ENCODE results near the gene TLR6.

TLR6 gene

GRCh38 chr4:38868059-38868960 is 11.7 kb upstream of the TLR6 start:
- peak; percentile 78 for DNase-seq

DNA sequence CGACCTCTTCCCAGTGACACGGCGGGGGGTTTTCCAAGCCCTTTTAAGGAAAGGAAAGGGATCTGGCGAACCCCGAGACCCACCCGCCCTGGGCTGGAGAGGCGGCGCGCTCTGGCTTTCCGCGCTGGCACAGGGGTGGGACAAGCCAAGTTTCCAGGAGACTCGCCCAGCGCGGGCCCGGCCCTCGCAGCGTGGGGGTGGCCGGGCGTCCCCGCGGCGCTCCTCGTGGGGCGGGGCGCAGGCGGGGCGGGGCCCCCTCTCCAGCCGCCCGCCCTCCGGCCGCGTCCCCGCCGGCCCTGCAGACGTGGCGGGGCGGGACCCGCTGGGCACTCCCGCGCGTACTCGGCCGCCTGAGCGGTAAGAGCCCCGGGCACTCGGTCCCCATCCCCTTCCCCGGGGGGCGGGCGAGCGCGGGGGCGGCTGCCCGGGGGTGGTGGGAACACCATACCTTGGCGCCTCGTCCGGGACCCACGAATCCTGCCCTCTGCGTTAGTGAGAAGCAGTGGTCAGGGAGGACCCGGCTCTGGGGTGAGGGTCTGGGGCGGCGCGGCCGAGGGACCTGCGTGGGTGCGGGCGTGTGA is 11.0 kb upstream of the TLR6 start, which contains the start of gene FAM114A1:
FAM114A1 (plus strand) TSS at position 329 of the 581 bp plus-strand sequence. CDS start 10,273 bp downstream, outside the sequence.
- DNase-seq: peak; percentile 93

- no peak for DNase-seq
Measured at GRCh38 chr4:38866973-38867477, 10.4 kb upstream of the TLR6 start.

- no peak for DNase-seq
Measured at GRCh38 chr4:38865445-38865844, 8.8 kb upstream of the TLR6 start.

- no peak for DNase-seq
Measured at GRCh38 chr4:38861791-38862190, 5.2 kb upstream of the TLR6 start.

DNA sequence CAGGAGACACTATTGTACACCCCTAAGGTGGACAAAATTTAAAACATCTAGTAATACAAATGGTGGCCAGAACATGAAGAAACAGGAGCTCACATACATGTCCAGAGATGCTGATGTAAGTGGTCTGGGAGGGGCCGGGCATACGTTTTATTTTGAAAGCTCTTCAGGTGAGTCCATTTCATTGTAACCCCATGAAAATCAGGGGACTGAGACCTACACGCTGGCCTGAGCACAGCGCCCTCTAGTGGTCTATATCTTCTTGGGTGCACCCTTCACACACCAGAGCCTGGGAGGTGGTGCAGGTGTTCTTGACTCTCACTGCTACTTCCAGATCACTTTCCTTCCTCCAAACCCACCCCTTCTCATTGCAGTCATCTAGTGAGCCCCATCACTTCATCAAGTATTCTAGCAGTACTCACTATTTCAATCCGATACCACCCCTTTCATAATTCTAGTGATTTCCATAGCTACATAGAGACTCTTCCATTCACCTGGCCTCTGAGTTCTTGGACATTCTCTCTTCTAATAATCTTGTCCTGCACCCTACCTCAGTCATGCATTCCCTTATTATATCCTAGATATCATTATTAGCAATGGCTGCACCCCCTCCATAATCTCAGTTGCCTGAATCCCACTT is 4.3 kb upstream of the TLR6 start:
- DNase-seq: no peak

GRCh38 chr4:38859501-38859900 is 2.9 kb upstream of the TLR6 start:
- no peak for DNase-seq

DNA sequence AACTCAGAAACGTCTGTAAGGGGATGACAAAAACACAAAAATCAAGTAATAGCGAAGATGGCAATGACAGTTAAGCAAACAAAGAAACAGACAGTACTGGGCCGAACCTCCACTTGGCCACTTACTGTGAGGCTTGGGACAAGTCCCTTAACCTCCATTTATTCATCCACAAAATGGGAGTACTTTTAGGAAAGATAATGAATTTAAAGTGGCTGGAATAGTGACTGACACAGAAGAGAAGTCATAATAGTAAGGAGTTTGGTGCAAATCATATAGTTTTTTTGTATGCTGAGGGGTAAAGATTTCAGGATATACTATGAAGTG is 1.4 kb upstream of the TLR6 start:
- no peak for DNase-seq

DNA sequence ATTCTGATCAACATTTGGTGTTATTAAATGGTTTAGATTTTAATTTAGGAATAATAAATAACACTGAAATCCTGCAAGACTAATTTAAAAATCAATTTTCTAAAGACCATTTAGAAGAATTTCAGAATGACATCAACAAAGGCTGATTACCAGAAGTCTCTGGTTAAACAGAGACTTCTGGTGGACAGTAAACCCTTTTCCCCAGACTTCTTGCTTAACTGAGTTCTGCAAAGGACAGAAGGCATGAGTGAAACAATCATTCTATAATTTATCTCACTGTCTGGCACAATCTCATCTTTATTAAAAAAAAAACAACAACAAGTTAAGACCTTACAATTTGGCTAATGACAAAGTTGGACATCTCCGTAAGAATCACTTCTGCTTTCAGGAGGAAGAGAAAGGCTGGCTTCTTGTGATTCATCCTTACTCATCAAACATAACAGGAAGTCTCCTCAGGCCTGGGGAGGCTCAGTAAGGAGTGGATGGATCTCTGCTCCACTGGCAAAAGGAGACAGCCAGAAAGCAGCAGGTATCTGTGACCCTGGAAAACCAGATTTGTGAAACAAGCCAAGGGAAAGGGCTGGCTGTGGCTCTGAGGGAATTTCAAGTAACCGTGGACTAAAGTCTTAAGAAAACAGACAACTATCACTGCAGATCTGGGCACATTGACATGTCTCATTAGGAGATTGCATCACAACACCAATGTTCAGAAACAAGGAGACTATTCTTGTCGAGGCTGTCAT is 908 bp upstream of the TLR6 start:
- no peak for DNase-seq

- no peak for DNase-seq
Measured at GRCh38 chr4:38856046-38856445, 571 bp downstream of the TLR6 start.

GRCh38 chr4:38855466-38855865 is 1.2 kb downstream of the TLR6 start:
- no peak for DNase-seq

DNA sequence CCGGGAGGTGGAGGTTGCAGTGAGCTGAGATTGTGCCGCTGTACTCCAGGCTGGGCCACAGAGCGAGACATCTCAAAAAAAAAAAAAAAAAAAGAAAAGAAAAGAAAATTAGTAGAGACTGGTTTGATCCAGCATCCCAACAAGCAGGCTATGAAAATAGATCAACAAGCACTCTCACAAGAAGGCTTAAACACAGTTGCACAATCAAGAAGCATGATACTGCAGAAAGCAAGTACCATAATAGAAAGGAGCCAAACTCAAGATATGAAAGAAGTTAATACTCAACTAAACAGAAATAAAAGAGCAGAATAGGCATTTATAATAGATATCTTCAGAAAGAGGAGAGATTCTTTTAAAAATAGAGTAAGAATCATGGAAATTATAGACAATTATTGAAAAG is 10.6 kb downstream of the TLR6 start:
- no peak for DNase-seq

DNA sequence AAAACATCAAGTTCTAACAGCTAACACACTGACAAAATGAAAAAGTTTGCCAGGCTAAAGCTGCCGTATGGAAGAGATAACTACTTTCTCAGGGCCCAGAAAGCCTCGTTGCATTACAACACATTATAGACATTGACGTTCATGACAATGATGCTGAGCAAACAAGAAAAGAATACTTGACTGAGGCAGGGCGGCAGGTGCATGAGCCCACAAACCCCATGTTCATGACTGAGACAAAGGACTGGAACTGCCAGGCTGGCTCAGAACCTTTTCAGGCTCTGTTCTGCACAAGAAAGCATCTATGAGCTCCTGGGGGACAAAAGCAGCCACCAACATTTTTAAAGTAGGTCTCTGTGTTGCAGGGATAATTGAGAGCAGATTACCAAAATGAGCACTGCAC is 13.6 kb downstream of the TLR6 start:
- no peak for DNase-seq

DNA sequence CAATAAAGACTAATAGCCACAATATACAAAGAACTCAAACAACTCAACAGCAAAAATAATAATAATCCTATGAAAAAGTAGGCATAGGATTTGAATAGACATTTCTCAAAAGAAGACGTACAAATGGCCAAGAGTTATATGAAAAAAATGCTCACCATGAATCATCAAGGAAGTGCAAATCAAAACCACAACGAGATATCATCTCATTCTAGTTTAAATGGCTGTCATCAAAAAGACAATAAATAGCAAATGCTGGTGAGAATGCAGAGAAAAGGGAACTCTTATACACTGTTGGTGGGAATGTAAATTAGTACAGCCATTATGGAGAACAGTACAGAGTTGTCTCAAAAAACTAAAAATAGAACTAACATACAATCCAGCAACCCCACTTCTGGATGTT is 18.8 kb downstream of the TLR6 start:
- DNase-seq: no peak

- DNase-seq: no peak
Measured at GRCh38 chr4:38837334-38837733, 19.3 kb downstream of the TLR6 start.

- no peak for DNase-seq
Measured at GRCh38 chr4:38834570-38834969, 22.0 kb downstream of the TLR6 start.

GRCh38 chr4:38832624-38833528 is 23.7 kb downstream of the TLR6 start:
- DNase-seq: no peak

- no peak for DNase-seq
Measured at GRCh38 chr4:38832206-38832605, 24.4 kb downstream of the TLR6 start.

GRCh38 chr4:38831653-38832052 is 25.0 kb downstream of the TLR6 start:
- DNase-seq: no peak

- DNase-seq: no peak
Measured at GRCh38 chr4:38829237-38829636, 27.4 kb downstream of the TLR6 start.

DNA sequence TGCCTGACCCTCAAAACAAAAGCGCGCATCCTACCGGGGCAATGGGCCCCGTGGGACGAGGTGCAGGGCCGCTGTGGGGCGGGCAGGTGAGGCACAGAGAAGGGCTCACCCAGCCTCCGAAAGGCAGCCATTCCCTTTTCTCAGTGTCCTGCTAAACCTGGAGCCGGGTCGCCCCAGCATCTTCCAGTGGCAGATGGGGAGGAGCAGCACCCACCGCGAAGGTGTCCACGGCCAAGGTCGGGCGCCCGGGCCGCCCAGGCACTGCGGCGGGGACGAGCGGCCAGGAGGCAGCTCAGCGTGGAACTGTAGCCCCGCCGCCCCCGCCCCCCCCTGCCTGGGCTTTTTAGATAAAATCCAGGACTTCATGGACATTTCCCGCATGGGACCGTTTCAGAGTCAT is 32.9 kb downstream of the TLR6 start:
- no peak for DNase-seq

DNA sequence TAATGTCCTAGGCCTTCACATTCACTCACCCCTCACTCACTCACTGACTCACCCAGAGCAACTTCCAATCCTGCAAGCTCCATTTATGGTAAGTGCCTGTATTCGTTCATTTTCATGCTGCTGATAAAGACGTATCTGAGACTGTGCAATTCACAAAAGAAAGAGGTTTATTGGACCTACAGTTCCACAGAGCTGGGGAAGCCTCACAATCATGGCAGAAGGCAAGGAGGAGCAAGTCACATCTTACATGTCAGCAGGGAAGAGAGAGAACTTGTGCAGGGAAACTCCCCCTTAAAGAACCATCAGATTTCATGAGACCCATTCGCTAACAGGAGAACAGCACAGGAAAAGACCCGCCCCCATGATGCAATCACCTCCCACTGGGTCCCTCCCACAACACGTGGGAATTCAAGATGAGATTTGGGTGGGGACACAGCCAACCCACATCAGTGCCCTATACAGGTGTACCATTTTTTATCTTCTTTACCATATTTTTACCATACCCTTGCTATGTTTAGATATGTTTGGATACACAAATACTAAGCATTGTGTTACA is 33.8 kb downstream of the TLR6 start:
- DNase-seq: no peak
